MM.1S (cell line): Measurements from ENCODE around the gene KLHL13.

Experiments
- DNase-seq: peaks from one replicate; pipeline ENCODE4 v3.0.0-alpha.2; 2015
- H2AFZ ChIP-seq: fragments of 300-600 bp; sonication (generic); 2 replicates; pipeline ENCODE4 v1.6.0; 2016; ENCODE audit warnings: antibody characterized with exemption, low read length
- H3F3A ChIP-seq: fragments of 300-600 bp; sonication (generic); 2 replicates; pipeline ENCODE4 v1.6.1; 2016; ENCODE audit warnings: mild to moderate bottlenecking, antibody characterized with exemption, low read length, moderate library complexity, mixed read lengths; ENCODE audit not compliant: insufficient read depth
- H3K27ac ChIP-seq: fragments of 300-600 bp; sonication (generic); 2 replicates; pipeline ENCODE4 v1.5.1; 2016; ENCODE audit warnings: mild to moderate bottlenecking, low read length
- H3K27me3 ChIP-seq: fragments of 300-600 bp; sonication (generic); replicated peaks from 2 replicates; pipeline ENCODE4 v1.6.0; 2016; ENCODE audit warnings: low read length; ENCODE audit not compliant: insufficient read depth
- H3K36me3 ChIP-seq: fragments of 300-600 bp; sonication (generic); replicated peaks from 2 replicates; pipeline ENCODE4 v1.6.1; 2016; ENCODE audit warnings: mild to moderate bottlenecking, low read length, mixed read lengths; ENCODE audit not compliant: insufficient read depth
- H3K4me1 ChIP-seq: fragments of 300-600 bp; sonication (generic); 2 replicates; pipeline ENCODE4 v1.6.1; 2016; ENCODE audit warnings: low read length, mixed read lengths
- H3K4me2 ChIP-seq: fragments of 300-600 bp; sonication (generic); 2 replicates; pipeline ENCODE4 v1.6.0; 2016; ENCODE audit warnings: low read depth, low read length
- H3K4me3 ChIP-seq: fragments of 300-600 bp; sonication (generic); 2 replicates; pipeline ENCODE4 v1.5.1; 2016; ENCODE audit warnings: low read length, mixed read lengths
- H3K79me2 ChIP-seq: fragments of 300-600 bp; sonication (generic); 2 replicates; pipeline ENCODE4 v1.6.1; 2016; ENCODE audit warnings: mixed run types, low read length, mixed read lengths
- H3K9ac ChIP-seq: fragments of 300-600 bp; sonication (generic); 2 replicates; pipeline ENCODE4 v1.6.1; 2016; ENCODE audit warnings: low read length, mixed read lengths
- H3K9me2 ChIP-seq: fragments of 300-600 bp; sonication (generic); replicated peaks from 2 replicates; pipeline ENCODE4 v1.6.1; 2016; ENCODE audit warnings: mild to moderate bottlenecking, low read length, mixed read lengths; ENCODE audit not compliant: insufficient read depth
- H3K9me3 ChIP-seq: fragments of 300-600 bp; sonication (generic); replicated peaks from 2 replicates; pipeline ENCODE4 v1.6.1; 2016; ENCODE audit warnings: mild to moderate bottlenecking, low read length, mixed read lengths; ENCODE audit not compliant: insufficient read depth
- H4K20me1 ChIP-seq: fragments of 300-600 bp; sonication (generic); 2 replicates; pipeline ENCODE4 v1.6.1; 2016; ENCODE audit warnings: mild to moderate bottlenecking, low read length, moderate library complexity, mixed read lengths; ENCODE audit not compliant: insufficient read depth
- CTCF ChIP-seq: fragments of 300-600 bp; sonication (generic); IDR thresholded peaks from 2 replicates; pipeline ENCODE4 v1.5.1; 2016; ENCODE audit warnings: antibody characterized with exemption, low read length, mixed read lengths
- EZH2 ChIP-seq: fragments of 300-600 bp; sonication (generic); optimal IDR thresholded peaks from 2 replicates; pipeline ENCODE3; 2017; ENCODE audit warnings: low read depth, mild to moderate bottlenecking, antibody characterized with exemption, low read length, mixed read lengths
- EZH2phosphoT487 ChIP-seq: fragments of 300-600 bp; sonication (generic); IDR thresholded peaks from 2 replicates; pipeline ENCODE4 v1.6.1; 2018; ENCODE audit warnings: antibody characterized with exemption, low read length

The KLHL13 gene

GRCh38 chrX:118109065-118109464 is 7.5 kb downstream of the KLHL13 start:
- no peak for TF ChIP-seq EZH2phosphoT487
- Histone ChIP-seq H3K4me1 (no peaks in the 10 kb centered on the region), H3K9me2 (no peaks in the 10 kb centered on the region), H3F3A (no peaks in the 10 kb centered on the region), H3K79me2 (no peaks in the 10 kb centered on the region), H3K4me3 (no peak overlapping the region), H3K4me2 (no peak overlapping the region), H2AFZ (no peak overlapping the region), H3K36me3 (no peaks in the 10 kb centered on the region), H3K27me3 (no peaks in the 10 kb centered on the region), H3K27ac (no peak overlapping the region), H3K9ac (no peak overlapping the region), H3K9me3 (no peaks in the 10 kb centered on the region), H4K20me1 (no peaks in the 10 kb centered on the region)
- DNase-seq = no peak

- H3F3A ChIP-seq = no peaks in the 10 kb centered on the region
- TF ChIP-seq CTCF (no peak), EZH2 (no peak), EZH2phosphoT487 (no peak)
- H4K20me1 ChIP-seq = no peaks in the 10 kb centered on the region
- no peaks in the 10 kb centered on the region for H3K36me3 ChIP-seq
- no peaks in the 10 kb centered on the region for H3K27me3 ChIP-seq
- no peak overlapping the region for H3K4me2 ChIP-seq
- no peak overlapping the region for H3K27ac ChIP-seq
- no peaks in the 10 kb centered on the region for H3K4me1 ChIP-seq
- no peak for DNase-seq
- H3K9me2 ChIP-seq = no peaks in the 10 kb centered on the region
- no peaks in the 10 kb centered on the region for H3K79me2 ChIP-seq
- no peaks in the 10 kb centered on the region for H3K9me3 ChIP-seq
- H2AFZ ChIP-seq = no peak overlapping the region
- H3K9ac ChIP-seq = no peak overlapping the region
- no peak overlapping the region for H3K4me3 ChIP-seq
Measured at GRCh38 chrX:118108304-118108703, 8.3 kb downstream of the KLHL13 start.

GRCh38 chrX:118100091-118100490 is 16.5 kb downstream of the KLHL13 start:
- no peaks in the 10 kb centered on the region for H3K9me2 ChIP-seq
- H3K4me3 ChIP-seq = no peak overlapping the region
- H3K9me3 ChIP-seq = no peaks in the 10 kb centered on the region
- no peaks in the 10 kb centered on the region for H3K36me3 ChIP-seq
- no peak overlapping the region for H2AFZ ChIP-seq
- no peaks in the 10 kb centered on the region for H3K4me1 ChIP-seq
- H3K4me2 ChIP-seq = no peak overlapping the region
- H3K9ac ChIP-seq = no peak overlapping the region
- H3K27ac ChIP-seq = no peak overlapping the region
- H3K27me3 ChIP-seq = no peaks in the 10 kb centered on the region
- TF ChIP-seq EZH2phosphoT487 (no peak), CTCF (no peak), EZH2 (no peak)
- DNase-seq = no peak
- H3F3A ChIP-seq = no peaks in the 10 kb centered on the region
- H4K20me1 ChIP-seq = no peaks in the 10 kb centered on the region
- no peaks in the 10 kb centered on the region for H3K79me2 ChIP-seq

GRCh38 chrX:118088084-118088483 is 28.5 kb downstream of the KLHL13 start:
- Histone ChIP-seq H3K9ac (no peak overlapping the region), H3K9me3 (no peaks in the 10 kb centered on the region), H3K9me2 (no peaks in the 10 kb centered on the region), H3K4me2 (no peak overlapping the region), H4K20me1 (no peaks in the 10 kb centered on the region), H3F3A (no peaks in the 10 kb centered on the region), H3K4me3 (no peak overlapping the region), H3K36me3 (no peaks in the 10 kb centered on the region), H3K27ac (no peak overlapping the region), H3K79me2 (no peaks in the 10 kb centered on the region), H3K4me1 (no peaks in the 10 kb centered on the region), H3K27me3 (no peaks in the 10 kb centered on the region), H2AFZ (no peak overlapping the region)
- TF ChIP-seq EZH2phosphoT487 = no peak
- no peak for TF ChIP-seq CTCF
- no peak for TF ChIP-seq EZH2
- no peak for DNase-seq
